ENCODE results near the gene NAA10.

- no peak for TF ChIP-seq SIN3A (IDR thresholded peaks at IDR 0.05; ENCODE audit: borderline replicate concordance, insufficient read depth, low read length)
- TF ChIP-seq FOXP2 (optimal IDR thresholded peaks at IDR 0.05; ENCODE audit: borderline replicate concordance, extremely low read depth, extremely low read length, insufficient read depth) = no peak
- TF ChIP-seq, protein P1, sequence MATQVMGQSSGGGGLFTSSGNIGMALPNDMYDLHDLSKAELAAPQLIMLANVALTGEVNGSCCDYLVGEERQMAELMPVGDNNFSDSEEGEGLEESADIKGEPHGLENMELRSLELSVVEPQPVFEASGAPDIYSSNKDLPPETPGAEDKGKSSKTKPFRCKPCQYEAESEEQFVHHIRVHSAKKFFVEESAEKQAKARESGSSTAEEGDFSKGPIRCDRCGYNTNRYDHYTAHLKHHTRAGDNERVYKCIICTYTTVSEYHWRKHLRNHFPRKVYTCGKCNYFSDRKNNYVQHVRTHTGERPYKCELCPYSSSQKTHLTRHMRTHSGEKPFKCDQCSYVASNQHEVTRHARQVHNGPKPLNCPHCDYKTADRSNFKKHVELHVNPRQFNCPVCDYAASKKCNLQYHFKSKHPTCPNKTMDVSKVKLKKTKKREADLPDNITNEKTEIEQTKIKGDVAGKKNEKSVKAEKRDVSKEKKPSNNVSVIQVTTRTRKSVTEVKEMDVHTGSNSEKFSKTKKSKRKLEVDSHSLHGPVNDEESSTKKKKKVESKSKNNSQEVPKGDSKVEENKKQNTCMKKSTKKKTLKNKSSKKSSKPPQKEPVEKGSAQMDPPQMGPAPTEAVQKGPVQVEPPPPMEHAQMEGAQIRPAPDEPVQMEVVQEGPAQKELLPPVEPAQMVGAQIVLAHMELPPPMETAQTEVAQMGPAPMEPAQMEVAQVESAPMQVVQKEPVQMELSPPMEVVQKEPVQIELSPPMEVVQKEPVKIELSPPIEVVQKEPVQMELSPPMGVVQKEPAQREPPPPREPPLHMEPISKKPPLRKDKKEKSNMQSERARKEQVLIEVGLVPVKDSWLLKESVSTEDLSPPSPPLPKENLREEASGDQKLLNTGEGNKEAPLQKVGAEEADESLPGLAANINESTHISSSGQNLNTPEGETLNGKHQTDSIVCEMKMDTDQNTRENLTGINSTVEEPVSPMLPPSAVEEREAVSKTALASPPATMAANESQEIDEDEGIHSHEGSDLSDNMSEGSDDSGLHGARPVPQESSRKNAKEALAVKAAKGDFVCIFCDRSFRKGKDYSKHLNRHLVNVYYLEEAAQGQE (IDR thresholded peaks at IDR 0.05; ENCODE audit: insufficient read depth in 1 of 2, low read depth in 2 of 2, low read length in 2 of 2) = no peak
- TF ChIP-seq POLR2AphosphoS5 (IDR thresholded peaks at IDR 0.05; ENCODE audit: low read depth, low read length) = no peak
Measured at GRCh38 chrX:153920546-153920945, 14.3 kb downstream of the NAA10 start.

All from PFSK-1 (cell line).